ENCODE results near the gene RAB14.

RAB14 gene

DNA sequence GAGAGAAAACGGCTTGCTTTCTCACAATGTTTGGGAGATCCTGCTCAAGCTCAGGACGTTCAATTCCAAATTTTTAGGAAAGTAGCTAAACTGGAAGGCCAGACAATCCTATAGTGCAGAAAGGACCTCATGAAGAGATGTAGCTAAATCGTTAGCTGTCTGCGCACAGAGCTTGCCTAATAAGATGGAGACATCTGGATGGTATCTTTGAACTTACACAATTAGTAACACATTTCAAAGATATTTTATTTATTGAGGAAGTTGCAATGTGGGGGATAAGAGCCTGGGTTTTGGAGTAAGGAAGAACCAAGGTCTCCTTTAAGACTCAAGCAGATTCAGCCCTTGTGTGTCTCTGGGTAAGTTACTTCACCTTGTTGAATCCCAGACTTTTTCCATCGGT lies 28.6 kb upstream of the RAB14 start:
- Mint-ChIP-seq H3K4me1 (no peaks in the 10 kb centered on the region), H3K9me3 (no peaks in the 10 kb centered on the region), H3K4me3 (no peak overlapping the region), H3K27ac (no peak overlapping the region), H3K27me3 (no peaks in the 10 kb centered on the region), H3K36me3 (peaks cover 26 to 38% of the 10 kb centered on the region in 2 donors)
- no peak for ATAC-seq (replicated peaks)
- no peak for DNase-seq

DNA sequence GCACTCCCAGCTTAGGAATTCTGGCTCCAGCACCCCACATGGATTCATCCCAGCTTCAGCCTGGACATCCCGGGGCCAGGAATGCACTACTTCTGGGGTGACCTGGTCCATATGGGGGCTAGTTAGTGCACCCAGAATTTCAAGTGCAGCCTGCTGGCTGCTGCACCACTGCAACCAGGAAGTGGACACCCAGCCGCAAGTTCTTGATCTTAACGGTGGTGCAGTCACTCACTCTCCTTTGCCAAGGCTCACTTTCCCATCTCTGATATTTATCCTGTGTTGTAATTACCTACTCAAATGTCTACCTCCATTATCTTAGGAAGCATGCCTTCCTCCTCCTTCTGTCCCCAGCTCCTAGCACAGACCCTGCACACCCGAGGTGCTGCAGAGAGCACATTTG lies 26.2 kb upstream of the RAB14 start:
- Mint-ChIP-seq H3K9me3 (no peaks in the 10 kb centered on the region), H3K4me3 (no peak overlapping the region), H3K36me3 (peaks cover 24 to 31% of the 10 kb centered on the region in 2 donors), H3K27ac (no peak overlapping the region), H3K4me1 (no peaks in the 10 kb centered on the region), H3K27me3 (no peaks in the 10 kb centered on the region)
- DNase-seq (no peak), ATAC-seq (replicated peaks) (no peak)

DNA sequence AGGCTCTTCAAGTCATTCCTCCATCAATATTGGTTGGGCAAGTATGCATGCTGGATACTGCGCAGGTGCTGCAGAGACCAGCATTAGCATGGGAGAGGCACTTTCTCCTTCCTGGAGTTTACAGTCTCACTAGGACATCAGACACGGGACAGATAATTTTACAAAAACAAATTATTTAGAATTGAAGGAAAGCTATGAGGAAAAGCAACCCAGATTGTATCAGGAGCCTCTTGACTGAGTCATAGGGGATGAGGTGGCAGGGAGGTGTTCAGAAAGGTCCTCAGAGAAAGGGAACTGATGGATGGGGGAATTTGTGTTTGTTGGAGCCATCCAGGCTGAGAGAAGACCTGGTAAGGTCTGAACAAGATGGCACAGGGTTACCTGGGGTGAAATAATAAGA lies 24.5 kb upstream of the RAB14 start:
- H3K4me3 Mint-ChIP-seq: no peak overlapping the region
- peaks cover under 1 to 7% of the 10 kb centered on the region in 2 donors for H3K4me1 Mint-ChIP-seq
- no peaks in the 10 kb centered on the region for H3K9me3 Mint-ChIP-seq
- H3K36me3 Mint-ChIP-seq: peaks cover 17 to 24% of the 10 kb centered on the region in 2 donors
- H3K27ac Mint-ChIP-seq: no peak overlapping the region
- DNase-seq (no peak), ATAC-seq (replicated peaks) (no peak)
- H3K27me3 Mint-ChIP-seq: no peaks in the 10 kb centered on the region

DNA sequence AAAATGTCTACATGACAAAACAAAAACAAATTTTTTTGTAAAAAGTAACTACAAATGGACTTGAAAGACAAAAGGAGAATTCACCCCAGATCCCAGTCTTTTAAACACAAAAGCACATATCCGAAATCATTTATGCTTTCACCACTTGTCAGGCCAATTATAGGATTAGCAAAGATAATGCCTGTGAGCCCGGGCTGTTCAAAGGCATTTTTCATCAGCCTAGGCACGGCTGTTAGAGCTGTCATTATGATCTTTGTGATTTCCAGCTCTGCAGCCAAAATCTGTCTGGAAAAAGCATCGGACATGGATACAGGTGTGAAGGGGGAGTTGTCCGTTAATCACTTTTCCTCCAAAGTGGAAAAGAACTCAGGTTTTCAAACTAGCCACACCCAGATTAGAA lies 23.6 kb upstream of the RAB14 start:
- H3K4me1 Mint-ChIP-seq: peaks cover 5 to 17% of the 10 kb centered on the region in 2 donors
- no peak for DNase-seq

DNA sequence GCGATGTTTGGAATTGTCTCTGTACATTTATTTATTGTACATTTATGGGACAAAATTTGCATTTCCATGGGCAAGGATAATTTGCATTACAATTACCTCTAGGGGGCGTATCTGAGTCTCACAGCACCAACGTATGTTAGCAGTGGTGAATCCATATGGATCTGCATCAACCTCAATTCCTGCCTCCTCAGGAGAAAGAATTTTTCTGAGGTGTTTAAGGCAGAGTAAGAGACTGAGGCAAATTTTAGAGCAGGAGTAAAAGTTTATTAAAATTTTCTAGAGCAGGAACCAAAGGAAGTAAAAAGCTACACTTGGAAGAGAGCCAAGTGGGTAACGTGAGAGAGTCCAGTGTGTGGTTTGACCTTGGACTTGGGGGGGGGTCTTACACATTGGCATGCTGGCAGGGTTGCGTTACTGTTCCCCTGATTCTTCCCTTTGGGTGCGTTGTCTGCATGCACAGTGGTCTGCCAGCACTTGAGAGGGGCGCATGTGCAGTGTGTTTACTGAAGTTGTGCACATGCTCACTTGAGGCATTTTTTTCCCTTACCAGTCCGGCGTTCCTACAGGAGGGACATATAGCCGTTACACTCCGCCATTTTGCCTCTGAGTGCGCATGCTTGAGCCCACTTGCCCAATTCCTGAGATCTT lies 21.0 kb upstream of the RAB14 start:
- Mint-ChIP-seq H3K4me1 (peaks cover 16 to 31% of the 10 kb centered on the region in 2 donors), H3K36me3 (peaks cover 27 to 39% of the 10 kb centered on the region in 2 donors), H3K27me3 (no peaks in the 10 kb centered on the region), H3K9me3 (no peaks in the 10 kb centered on the region), H3K4me3 (no peak overlapping the region), H3K27ac (no peak overlapping the region)
- ATAC-seq (replicated peaks) (no peak), DNase-seq (no peak)

More for the DNA sequence above, 23.6 kb upstream of the RAB14 start:
- Mint-ChIP-seq H3K27me3 (no peaks in the 10 kb centered on the region), H3K27ac (no peak overlapping the region), H3K9me3 (no peaks in the 10 kb centered on the region), H3K4me3 (no peak overlapping the region), H3K36me3 (peaks cover 16 to 26% of the 10 kb centered on the region in 2 donors)
- no peak for ATAC-seq (replicated peaks)

DNA sequence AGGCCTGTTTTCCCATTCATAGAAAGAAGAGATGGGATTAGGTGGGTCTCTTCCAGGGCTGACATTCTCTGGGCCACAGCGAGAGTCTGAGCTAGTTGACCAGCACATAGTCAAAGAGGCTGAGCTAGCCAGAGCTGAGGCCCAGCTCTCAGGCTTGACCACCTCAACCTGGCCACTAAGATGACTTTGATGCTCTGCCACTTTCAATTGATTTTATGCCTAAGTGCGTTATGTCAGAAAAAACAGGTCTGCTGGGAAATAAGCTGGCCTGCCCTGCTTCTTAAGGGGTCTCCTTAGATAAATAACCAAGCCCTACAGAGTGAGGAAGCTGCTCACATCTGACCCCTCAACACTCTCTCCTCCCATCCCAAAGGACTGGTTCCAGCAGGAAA lies 20.0 kb upstream of the RAB14 start:
- no peaks in the 10 kb centered on the region for H3K9me3 Mint-ChIP-seq
- peaks cover 16 to 32% of the 10 kb centered on the region in 2 donors for H3K4me1 Mint-ChIP-seq
- peak overlapping the region; percentile 31 for H3K27ac Mint-ChIP-seq
- ATAC-seq (replicated peaks) (no peak), DNase-seq (no peak)
- peak overlapping the region in 1 of 2 donors; percentile 14 for H3K4me3 Mint-ChIP-seq
- H3K27me3 Mint-ChIP-seq: no peaks in the 10 kb centered on the region
- peaks cover 27 to 38% of the 10 kb centered on the region in 2 donors for H3K36me3 Mint-ChIP-seq

DNA sequence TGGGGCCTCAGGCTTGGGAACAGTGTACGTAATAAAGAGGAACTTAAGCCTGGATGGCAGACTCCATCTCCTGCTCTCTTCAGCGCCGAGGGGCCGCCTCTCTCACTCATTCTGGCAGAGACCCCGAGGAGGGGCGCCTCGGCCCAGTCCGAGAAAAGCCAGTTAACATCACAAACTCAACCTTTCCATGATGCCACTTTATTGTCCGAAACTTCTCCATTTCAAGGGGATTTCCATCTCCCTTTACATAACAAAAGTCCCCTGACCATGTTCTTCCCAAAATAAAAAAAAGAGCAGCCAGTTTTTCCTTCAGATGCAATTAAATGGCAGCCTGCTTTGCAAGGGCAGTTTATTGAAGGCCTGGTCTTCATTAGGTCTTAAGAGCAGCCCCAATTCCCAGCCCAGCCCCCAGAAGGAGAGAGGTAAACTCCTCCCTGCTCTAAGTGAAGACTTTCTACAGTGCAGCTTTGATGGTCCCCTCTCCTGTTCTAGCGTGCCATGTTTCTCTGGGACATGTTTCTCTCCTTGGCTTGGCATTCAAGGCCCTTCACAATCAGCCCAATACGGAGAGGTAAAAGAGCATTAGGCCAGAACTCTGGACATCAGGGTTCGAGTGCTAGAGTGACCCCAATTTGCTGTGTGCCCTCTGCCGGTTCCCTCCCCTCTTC lies 19.5 kb upstream of the RAB14 start:
- H3K4me1 Mint-ChIP-seq: peaks cover 18 to 36% of the 10 kb centered on the region in 2 donors
- ATAC-seq (replicated peaks) (peak; percentile 32 to 34), DNase-seq (no peak)
- H3K9me3 Mint-ChIP-seq: no peaks in the 10 kb centered on the region
- H3K36me3 Mint-ChIP-seq: peaks cover 29 to 40% of the 10 kb centered on the region in 2 donors
- H3K27me3 Mint-ChIP-seq: no peaks in the 10 kb centered on the region
- peak overlapping the region; percentile 59 to 72 for H3K4me3 Mint-ChIP-seq
- peak overlapping the region; percentile 67 for H3K27ac Mint-ChIP-seq

DNA sequence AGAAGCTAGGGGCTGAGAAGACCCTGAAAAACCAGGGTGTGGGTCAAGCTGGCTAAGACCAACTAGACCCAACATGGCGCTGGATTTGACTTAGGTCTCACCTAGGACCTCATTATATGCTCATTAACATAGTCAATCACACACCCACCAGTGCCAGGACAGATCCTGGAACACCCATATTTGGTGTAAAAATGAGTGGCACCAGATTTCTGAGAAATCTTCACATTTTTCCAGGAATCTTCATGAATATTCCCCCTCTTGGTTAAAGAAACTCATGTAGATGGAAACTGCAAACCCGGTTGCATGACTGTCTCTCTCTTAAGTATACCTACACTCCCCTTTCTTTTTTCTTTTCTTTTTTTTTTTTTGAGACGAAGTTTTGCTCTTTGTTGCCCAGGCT lies 17.9 kb upstream of the RAB14 start:
- Mint-ChIP-seq H3K27ac (no peak overlapping the region), H3K4me3 (no peak overlapping the region), H3K9me3 (no peaks in the 10 kb centered on the region), H3K4me1 (peaks cover 18 to 37% of the 10 kb centered on the region in 2 donors), H3K36me3 (peaks cover 27 to 44% of the 10 kb centered on the region in 2 donors), H3K27me3 (no peaks in the 10 kb centered on the region)
- no peak for DNase-seq
- ATAC-seq (replicated peaks): no peak

DNA sequence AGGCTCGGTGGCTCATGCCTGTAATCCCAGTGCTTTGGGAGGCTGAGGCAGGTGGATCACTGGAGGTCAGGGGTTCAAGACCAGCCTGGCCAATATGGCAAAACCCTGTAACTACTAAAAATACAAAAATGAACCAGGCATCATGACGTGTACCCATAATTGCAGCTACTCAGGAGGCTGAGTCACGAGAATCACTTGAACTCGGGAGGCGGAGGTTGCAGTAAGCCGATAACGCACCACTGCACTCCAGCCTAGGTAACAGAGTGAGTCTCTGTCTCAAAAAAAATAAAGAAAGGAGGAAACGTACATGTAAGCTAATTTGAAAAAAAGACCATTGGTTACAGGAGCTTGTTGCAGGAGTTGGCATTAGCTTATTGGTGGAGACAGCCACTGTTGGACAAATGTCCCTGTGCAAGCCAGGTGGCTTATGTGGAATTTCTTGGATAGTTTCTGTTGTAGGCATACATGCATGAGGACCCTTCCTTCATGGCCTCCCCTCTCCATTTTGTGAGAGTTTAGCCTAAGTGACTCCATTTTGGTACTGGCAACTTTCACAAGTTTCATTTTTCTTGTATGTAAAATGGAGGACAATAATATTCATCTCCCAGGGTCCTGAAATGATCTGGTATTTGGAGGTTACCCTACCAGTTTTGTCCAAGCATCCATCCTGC lies 16.8 kb upstream of the RAB14 start:
- Mint-ChIP-seq H3K27ac (peak overlapping the region; percentile 27), H3K9me3 (no peaks in the 10 kb centered on the region), H3K4me3 (no peak overlapping the region), H3K4me1 (peaks cover 21 to 46% of the 10 kb centered on the region in 2 donors), H3K27me3 (no peaks in the 10 kb centered on the region), H3K36me3 (peaks cover 26 to 40% of the 10 kb centered on the region in 2 donors)
- no peak for ATAC-seq (replicated peaks)
- no peak for DNase-seq

DNA sequence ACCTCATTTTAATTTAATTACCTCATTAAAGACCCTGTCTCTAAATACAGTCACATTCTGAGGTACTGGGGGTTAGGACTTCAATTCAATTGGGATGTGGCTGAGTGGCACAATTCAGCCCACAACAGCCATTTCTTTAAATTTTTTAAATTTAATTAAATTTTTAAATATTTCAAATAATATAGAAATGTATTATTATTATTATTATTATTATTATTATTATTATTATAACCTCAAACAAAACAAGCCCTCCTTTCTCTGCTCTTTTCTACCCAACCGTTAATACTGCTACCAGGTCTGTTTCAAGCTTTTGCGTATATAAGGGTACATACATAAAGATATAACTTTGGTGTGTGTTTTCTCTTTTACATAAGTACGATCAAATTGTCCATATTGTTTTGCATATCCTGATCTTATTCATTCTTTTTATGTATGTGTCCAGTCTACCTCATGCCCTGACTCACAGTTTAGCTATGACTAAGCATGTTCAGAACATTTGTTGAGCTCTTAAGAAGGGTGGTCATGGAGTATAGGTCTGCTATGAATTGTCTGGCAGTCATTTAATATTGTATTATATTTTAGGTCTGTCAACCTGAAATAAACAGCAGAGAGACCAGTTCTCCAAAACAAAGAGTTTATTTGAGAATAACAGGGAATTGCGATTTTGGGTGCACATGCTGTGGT lies 16.1 kb upstream of the RAB14 start:
- no peak overlapping the region for H3K4me3 Mint-ChIP-seq
- no peak for DNase-seq
- H3K27me3 Mint-ChIP-seq: no peaks in the 10 kb centered on the region
- ATAC-seq (replicated peaks): peak; percentile 81 to 93
- no peaks in the 10 kb centered on the region for H3K9me3 Mint-ChIP-seq
- H3K36me3 Mint-ChIP-seq: peaks cover 23 to 36% of the 10 kb centered on the region in 2 donors
- H3K4me1 Mint-ChIP-seq: peaks cover 24 to 52% of the 10 kb centered on the region in 2 donors
- peak overlapping the region; percentile 27 for H3K27ac Mint-ChIP-seq

DNA sequence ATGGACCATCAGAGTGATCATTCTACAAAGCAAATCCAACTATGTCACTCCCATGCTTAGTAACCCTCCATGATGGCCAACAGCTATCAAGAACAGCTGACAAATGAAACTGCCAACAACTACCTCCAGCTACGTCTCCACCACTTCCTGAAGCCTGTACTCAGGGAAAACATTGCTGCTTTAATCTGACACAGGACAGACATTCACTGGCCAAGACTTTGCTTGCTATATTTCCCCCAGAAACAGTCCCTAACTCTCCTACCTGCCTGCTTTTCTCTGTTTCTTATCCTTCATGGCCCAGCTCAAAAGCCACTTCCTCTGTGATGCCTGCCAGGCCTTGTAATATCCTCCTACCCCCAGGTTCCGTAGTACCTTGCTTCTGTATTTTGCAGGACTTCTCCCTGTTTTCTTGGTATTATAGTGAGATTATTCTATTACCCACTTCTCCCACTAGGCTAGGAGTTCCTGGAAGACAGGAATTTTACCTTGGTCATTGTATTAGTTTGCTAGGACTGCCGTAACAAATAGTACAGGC lies 14.7 kb upstream of the RAB14 start:
- DNase-seq (no peak), ATAC-seq (replicated peaks) (no peak)
- Mint-ChIP-seq H3K27ac (no peak overlapping the region), H3K4me1 (peaks cover 24 to 51% of the 10 kb centered on the region in 2 donors), H3K9me3 (no peaks in the 10 kb centered on the region), H3K4me3 (no peak overlapping the region), H3K27me3 (no peaks in the 10 kb centered on the region), H3K36me3 (peaks cover 26 to 36% of the 10 kb centered on the region in 2 donors)

DNA sequence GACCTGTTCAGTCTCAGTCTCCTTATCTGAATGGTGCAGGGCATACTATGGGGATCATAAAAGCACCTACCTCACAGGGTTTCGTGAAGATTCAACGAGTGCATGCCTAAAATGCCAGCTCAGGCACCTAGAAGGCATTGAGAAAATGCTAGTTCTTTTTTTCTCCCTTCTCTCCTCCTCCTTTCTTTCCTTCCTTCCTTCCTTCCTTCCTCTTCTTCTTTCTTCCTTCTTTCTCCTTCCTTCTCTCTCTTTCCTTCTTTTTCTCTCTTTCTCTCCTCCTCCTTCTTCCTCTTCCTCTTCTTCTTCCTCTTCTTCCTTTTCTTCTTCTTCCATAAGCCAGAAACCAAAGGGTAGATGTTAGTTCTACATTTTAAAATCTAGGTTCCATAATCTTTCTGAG lies 12.3 kb upstream of the RAB14 start:
- no peaks in the 10 kb centered on the region for H3K27me3 Mint-ChIP-seq
- DNase-seq: no peak
- no peaks in the 10 kb centered on the region for H3K9me3 Mint-ChIP-seq
- H3K27ac Mint-ChIP-seq: no peak overlapping the region
- H3K4me1 Mint-ChIP-seq: peaks cover 18 to 34% of the 10 kb centered on the region in 2 donors
- H3K36me3 Mint-ChIP-seq: peaks cover 24 to 32% of the 10 kb centered on the region in 2 donors
- no peak overlapping the region for H3K4me3 Mint-ChIP-seq
- no peak for ATAC-seq (replicated peaks)

DNA sequence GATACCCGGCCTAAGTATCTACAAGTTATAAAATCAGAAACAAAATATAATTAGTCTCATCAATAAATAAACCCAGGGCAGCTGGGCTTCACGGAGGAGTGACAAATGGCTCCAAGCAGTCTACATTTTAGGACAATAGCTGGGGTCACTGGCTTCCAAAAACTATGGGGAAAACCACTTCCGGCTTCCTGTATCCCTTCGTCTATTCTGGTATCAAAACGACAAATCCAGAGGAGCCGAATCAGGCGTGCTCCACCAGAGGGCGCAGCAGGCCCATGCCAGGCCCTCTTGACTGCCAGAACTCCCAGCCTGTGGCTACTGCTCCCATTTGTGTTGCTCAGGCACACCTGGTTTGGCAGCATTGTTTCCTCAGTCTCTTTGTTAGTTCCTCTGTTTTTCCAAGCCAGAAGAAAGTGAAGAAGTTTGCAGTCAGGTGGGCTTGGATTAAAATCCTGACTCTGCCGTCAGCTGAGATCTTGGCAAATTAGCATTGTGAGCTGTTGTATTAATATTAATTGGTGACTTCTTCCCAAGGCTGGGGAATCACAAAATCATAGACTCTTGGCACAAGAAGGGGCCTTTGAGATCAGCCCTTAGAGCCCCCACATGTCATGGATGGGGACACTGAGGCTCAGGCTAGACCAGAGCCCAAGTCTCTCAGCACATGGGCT lies 11.6 kb upstream of the RAB14 start:
- H3K4me3 Mint-ChIP-seq: no peak overlapping the region
- H3K27ac Mint-ChIP-seq: peak overlapping the region; percentile 79
- H3K4me1 Mint-ChIP-seq: peaks cover 22 to 36% of the 10 kb centered on the region in 2 donors
- H3K27me3 Mint-ChIP-seq: no peaks in the 10 kb centered on the region
- H3K9me3 Mint-ChIP-seq: no peaks in the 10 kb centered on the region
- H3K36me3 Mint-ChIP-seq: peaks cover 23 to 38% of the 10 kb centered on the region in 2 donors
- DNase-seq (peak; percentile 61), ATAC-seq (replicated peaks) (peak; percentile 68 to 76)

DNA sequence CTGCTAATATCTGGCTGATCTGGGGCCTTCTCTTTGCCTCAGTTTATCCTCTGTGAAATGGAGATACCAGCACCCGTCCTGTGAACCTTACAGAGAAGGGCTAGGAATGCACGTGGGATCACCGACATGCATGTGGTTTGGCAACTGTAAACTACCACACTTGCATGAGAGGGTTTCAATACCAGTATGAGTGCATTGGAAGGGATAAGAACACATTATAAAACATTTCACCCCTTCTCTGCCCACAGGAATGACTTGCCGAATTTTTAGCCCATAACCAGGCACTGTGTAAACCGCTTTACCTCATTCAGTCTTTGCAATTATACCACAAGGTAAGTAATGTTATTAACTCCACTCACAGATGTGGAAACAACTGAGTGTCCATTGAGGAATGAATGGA lies 8.9 kb upstream of the RAB14 start:
- H3K4me1 Mint-ChIP-seq: peaks cover 29 to 46% of the 10 kb centered on the region in 2 donors
- H3K9me3 Mint-ChIP-seq: no peaks in the 10 kb centered on the region
- no peak overlapping the region for H3K27ac Mint-ChIP-seq
- DNase-seq: no peak
- peaks cover 12 to 27% of the 10 kb centered on the region in 2 donors for H3K36me3 Mint-ChIP-seq
- H3K4me3 Mint-ChIP-seq: no peak overlapping the region
- no peaks in the 10 kb centered on the region for H3K27me3 Mint-ChIP-seq
- no peak for ATAC-seq (replicated peaks)

All from stimulated activated naive B cell treated with anti-CD40 and anti-IgM and Interleukin-4, amounts not matched to agents 10 μg/mL and 1 μg/mL and 100 μg/mL, for 72 hours (primary cell).